ENCODE results near the gene EXOC3. TPM values are rescaled to one million over a fixed set of nuclear protein-coding genes. Genes with fewer than 3 reads are reported as not detected.
A peak's percentile ranks its signal among the peaks of the same experiment; 100 is the strongest.

EXOC3 gene
- total and polyA plus RNA-seq, 2 of the 4 experiments (the other 2 are of a cell fraction), result 35.1 to 47.5 TPM

GRCh38 chr5:416636-416960 is 26.4 kb upstream of the EXOC3 start:
- no peak overlapping the region for H3K56ac ChIP-seq (ENCODE audit: extremely low read depth, insufficient read depth, low read length)
- no peak overlapping the region for H3K27ac ChIP-seq (ENCODE audit: insufficient read depth, low read length)
- H4K20me1 ChIP-seq (ENCODE audit: insufficient read depth, low read length), result no peaks in the 10 kb centered on the region; the same call in 1 of the 2 replicates
- no peak for DNase-seq
- no peak overlapping the region for H3K4me2 ChIP-seq (ENCODE audit: low read depth, low read length)
- H3K9me3 ChIP-seq (ENCODE audit: control insufficient read depth, insufficient read depth, low read length), result no peaks in the 10 kb centered on the region
- no peak overlapping the region for H3K9ac ChIP-seq (ENCODE audit: low read depth, low read length)
- peaks cover 45% of the 10 kb centered on the region for H3K36me3 ChIP-seq (ENCODE audit: control insufficient read depth, insufficient read depth, low read length)
- no peak overlapping the region for H3K14ac ChIP-seq (replicated peaks; ENCODE audit: low read depth, low read length)
- WGBS, 2 experiments (ENCODE audit: extremely low coverage in 2 of 2, insufficient read length in 1 of 2), result 96% methylated on average over 8 of the region's 14 CpGs; no CpG with 5 or more reads in 1 of the 2 experiments
- no peak overlapping the region for H2BK5ac ChIP-seq (ENCODE audit: low read depth, low read length, poor library complexity, severe bottlenecking)
- no TSS peak for BruUV-seq (replicated peaks)
- no peak overlapping the region for H2AK9ac ChIP-seq (replicated peaks; ENCODE audit: low read depth, low read length, poor library complexity)
- H2AK5ac ChIP-seq (ENCODE audit: low read depth, low read length), result peak overlapping the region; percentile 58
- H2BK20ac ChIP-seq (ENCODE audit: low read depth, low read length), result no peak overlapping the region
- no peak overlapping the region; the same call in 1 of the 2 replicates for H2BK120ac ChIP-seq (ENCODE audit: low read depth, low read length)
- intact Hi-C loops (cut with micrococcal nuclease) (no loop called here), dilution Hi-C loops (cut with HindIII; ENCODE audit: low sequenced_read_pairs, unreplicated experiment) (no loop called here), in situ Hi-C loops (cut with MboI; ENCODE audit: low sequenced_read_pairs) (no loop called here)
- CTCF ChIA-PET, result no interaction called here
- H3K18ac ChIP-seq (ENCODE audit: low read depth, low read length), result no peak overlapping the region
- POLR2A ChIA-PET (ENCODE audit: unreplicated experiment), result no interaction called here
- H3K4me1 ChIP-seq (ENCODE audit: control insufficient read depth, insufficient read depth, low read length), result peaks cover 17% of the 10 kb centered on the region
- no peak overlapping the region for H3K23ac ChIP-seq (ENCODE audit: low read depth, low read length)
- H3K9me1 ChIP-seq (ENCODE audit: insufficient read depth, low read length), result peaks cover 17% of the 10 kb centered on the region
- no peak for ATAC-seq (ENCODE audit: low read depth)
- H2AFZ ChIP-seq (replicated peaks; ENCODE audit: low read length, poor library complexity), result peak overlapping the region; percentile 10
- H4K91ac ChIP-seq (ENCODE audit: insufficient read depth, low read depth, low read length), result no peak overlapping the region
- peaks cover 17 to 74% of the 10 kb centered on the region in 2 experiments; a peak in 3 of 4 replicates for H3K79me1 ChIP-seq (ENCODE audit: low read depth in 1 of 2, low read length in 2 of 2)
- H2BK15ac ChIP-seq (ENCODE audit: low read depth, low read length), result no peak overlapping the region
- no peaks in the 10 kb centered on the region for H3K27me3 ChIP-seq (ENCODE audit: control insufficient read depth, insufficient read depth, low read length)
- H4K8ac ChIP-seq (ENCODE audit: low read depth in 2 of 2, low read length in 2 of 2), result 0 out of 4 replicates have a peak overlapping the region, but pooled peaks of 1 of the 2 experiments have one; percentile 3
- no peak overlapping the region for H4K5ac ChIP-seq (ENCODE audit: low read depth, low read length)
- no peak overlapping the region for H3K4me3 ChIP-seq (ENCODE audit: insufficient read depth, low read depth, low read length)
- TF ChIP-seq CHD1 (IDR thresholded peaks at IDR 0.05; ENCODE audit: low read depth, low read length) (no peak), RCOR1 (IDR thresholded peaks at IDR 0.05; ENCODE audit: insufficient replicate concordance, low read length) (no peak), MXI1 (IDR thresholded peaks at IDR 0.05; ENCODE audit: borderline replicate concordance, low read depth, low read length) (no peak), SMC3 (IDR thresholded peaks at IDR 0.05; ENCODE audit: low read depth, low read length) (no peak), BHLHE40 (IDR thresholded peaks at IDR 0.05; ENCODE audit: low read depth, low read length) (no peak), MAFK (IDR thresholded peaks at IDR 0.05; ENCODE audit: low read depth, low read length) (no peak), RAD21 (IDR thresholded peaks at IDR 0.05; ENCODE audit: low read length) (no peak), CEBPB (IDR thresholded peaks at IDR 0.05; ENCODE audit: low read depth, low read length) (no peak), POLR2A (IDR thresholded peaks at IDR 0.05; ENCODE audit: low read depth, low read length) (no peak), NFE2L2 (IDR thresholded peaks at IDR 0.05; ENCODE audit: low read depth, low read length) (no peak), FOS (IDR thresholded peaks at IDR 0.05; ENCODE audit: low read depth, low read length) (no peak), RFX5 (IDR thresholded peaks at IDR 0.05; ENCODE audit: low read depth, low read length) (no peak), MAZ (IDR thresholded peaks at IDR 0.05; ENCODE audit: borderline replicate concordance, low read depth, low read length) (no peak), ELK1 (IDR thresholded peaks at IDR 0.05; ENCODE audit: borderline replicate concordance, low read depth, low read length) (no peak)
- TF ChIP-seq, protein P1, sequence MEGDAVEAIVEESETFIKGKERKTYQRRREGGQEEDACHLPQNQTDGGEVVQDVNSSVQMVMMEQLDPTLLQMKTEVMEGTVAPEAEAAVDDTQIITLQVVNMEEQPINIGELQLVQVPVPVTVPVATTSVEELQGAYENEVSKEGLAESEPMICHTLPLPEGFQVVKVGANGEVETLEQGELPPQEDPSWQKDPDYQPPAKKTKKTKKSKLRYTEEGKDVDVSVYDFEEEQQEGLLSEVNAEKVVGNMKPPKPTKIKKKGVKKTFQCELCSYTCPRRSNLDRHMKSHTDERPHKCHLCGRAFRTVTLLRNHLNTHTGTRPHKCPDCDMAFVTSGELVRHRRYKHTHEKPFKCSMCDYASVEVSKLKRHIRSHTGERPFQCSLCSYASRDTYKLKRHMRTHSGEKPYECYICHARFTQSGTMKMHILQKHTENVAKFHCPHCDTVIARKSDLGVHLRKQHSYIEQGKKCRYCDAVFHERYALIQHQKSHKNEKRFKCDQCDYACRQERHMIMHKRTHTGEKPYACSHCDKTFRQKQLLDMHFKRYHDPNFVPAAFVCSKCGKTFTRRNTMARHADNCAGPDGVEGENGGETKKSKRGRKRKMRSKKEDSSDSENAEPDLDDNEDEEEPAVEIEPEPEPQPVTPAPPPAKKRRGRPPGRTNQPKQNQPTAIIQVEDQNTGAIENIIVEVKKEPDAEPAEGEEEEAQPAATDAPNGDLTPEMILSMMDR (conservative IDR thresholded peaks at IDR 0.05; ENCODE audit: low read depth, low read length), result no peak
- TF ChIP-seq, protein P2, sequence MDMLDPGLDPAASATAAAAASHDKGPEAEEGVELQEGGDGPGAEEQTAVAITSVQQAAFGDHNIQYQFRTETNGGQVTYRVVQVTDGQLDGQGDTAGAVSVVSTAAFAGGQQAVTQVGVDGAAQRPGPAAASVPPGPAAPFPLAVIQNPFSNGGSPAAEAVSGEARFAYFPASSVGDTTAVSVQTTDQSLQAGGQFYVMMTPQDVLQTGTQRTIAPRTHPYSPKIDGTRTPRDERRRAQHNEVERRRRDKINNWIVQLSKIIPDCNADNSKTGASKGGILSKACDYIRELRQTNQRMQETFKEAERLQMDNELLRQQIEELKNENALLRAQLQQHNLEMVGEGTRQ (IDR thresholded peaks at IDR 0.05; ENCODE audit: low read depth, low read length), result no peak
- no peak overlapping the region for H3K4ac ChIP-seq (ENCODE audit: low read depth, low read length)
